Coronary artery (tissue), 2 donors: Measurements from ENCODE around the gene PXT1.

Experiments
- DNase-seq: peaks from one replicate; pipeline ENCODE4 v3.0.0-alpha.2; 2017; ENCODE audit warnings: low spot score
- H3K27ac ChIP-seq, 2 donors: fragments of 200-600 bp; sonication (generic); one replicate each; pipeline ENCODE4 v1.5.1; 2016 to 2019
- H3K4me3 ChIP-seq: fragments of 200-600 bp; sonication (generic); 2 replicates; pipeline ENCODE4 v1.5.1; 2016; ENCODE audit warnings: mild to moderate bottlenecking, moderate library complexity
- CTCF ChIP-seq: fragments of 200-600 bp; sonication (generic); IDR thresholded peaks from one replicate; pipeline ENCODE4 v1.5.1; 2019; ENCODE audit warnings: antibody characterized with exemption

PXT1 gene

GRCh38 chr6:36392621-36393020 is 50.0 kb downstream of the PXT1 start:
- DNase-seq = no peak
- no peak for TF ChIP-seq CTCF
- Histone ChIP-seq H3K27ac (no peak overlapping the region), H3K4me3 (no peak overlapping the region)

- TF ChIP-seq CTCF = no peak
- H3K27ac ChIP-seq = no peak overlapping the region
- no peak for DNase-seq
- no peak overlapping the region for H3K4me3 ChIP-seq
Measured at GRCh38 chr6:36389353-36389752, 53.3 kb downstream of the PXT1 start.

- Histone ChIP-seq H3K27ac (peak within 1 kb of the TSS; percentile 16 to 58), H3K4me3 (peak within 1 kb of the TSS; percentile 75)
- DNase-seq = no peak
- no peak for TF ChIP-seq CTCF
Measured at GRCh38 chr6:36387440-36388303, 55.0 kb downstream of the PXT1 start, which contains the start of gene ETV7. Gene ETV7 (minus strand): TSS chr6:36387669. CDS start chr6:36387541, 128 bp downstream.

- Histone ChIP-seq H3K27ac (peak overlapping the region; percentile 16 to 58), H3K4me3 (peak overlapping the region; percentile 75)
- peak; percentile 80 for DNase-seq
- TF ChIP-seq CTCF = no peak
Measured at GRCh38 chr6:36386495-36387439, 55.9 kb downstream of the PXT1 start.

- no peak for DNase-seq
- no peak overlapping the region for H3K27ac ChIP-seq
- H3K4me3 ChIP-seq = no peak overlapping the region
- TF ChIP-seq CTCF = no peak
Measured at GRCh38 chr6:36384095-36384494, 58.6 kb downstream of the PXT1 start.

- TF ChIP-seq CTCF = no peak
- Histone ChIP-seq H3K4me3 (no peak overlapping the region), H3K27ac (no peak overlapping the region)
- DNase-seq = no peak
Measured at GRCh38 chr6:36383606-36384005, 59.0 kb downstream of the PXT1 start.
